Panc1 (cell line): ENCODE results near the gene KCTD15.

Experiments
- CTCF ChIP-seq: fragments of 450-650 bp; IDR thresholded peaks from 2 replicates; pipeline ENCODE4 v1.5.1; 2017; ENCODE audit warnings: mild to moderate bottlenecking
- POLR2AphosphoS5 ChIP-seq: IDR thresholded peaks from 2 replicates; pipeline ENCODE4 v1.6.1; 2012; ENCODE audit warnings: mild to moderate bottlenecking, low read depth, low read length, moderate library complexity
- REST ChIP-seq, 2 experiments: IDR thresholded peaks; 2 replicates each; pipeline ENCODE4 v1.6.1; 2011 to 2012; ENCODE audit warnings: low read depth in 2 of 2, control low read depth in 1 of 2, low read length in 1 of 2, mild to moderate bottlenecking in 1 of 2, moderate library complexity in 1 of 2; ENCODE audit not compliant: insufficient read depth in 1 of 2
- SIN3A ChIP-seq: IDR thresholded peaks from 2 replicates; pipeline ENCODE4 v1.6.1; 2012; ENCODE audit warnings: low read depth, mild to moderate bottlenecking, low read length, moderate library complexity, borderline replicate concordance; ENCODE audit not compliant: insufficient read depth

GRCh38 chr19:33813391-33814101 lies 16.9 kb downstream of the KCTD15 start:
- no peak for TF ChIP-seq CTCF
- TF ChIP-seq REST (IDR thresholded peaks at IDR 0.05; ENCODE audit: insufficient read depth in 1 of 2, low read depth in 2 of 2, low read length in 1 of 2), result no peak
- TF ChIP-seq SIN3A, result no peak
- TF ChIP-seq POLR2AphosphoS5, result no peak
